ENCODE measurements around the gene JMJD1C.

DNA sequence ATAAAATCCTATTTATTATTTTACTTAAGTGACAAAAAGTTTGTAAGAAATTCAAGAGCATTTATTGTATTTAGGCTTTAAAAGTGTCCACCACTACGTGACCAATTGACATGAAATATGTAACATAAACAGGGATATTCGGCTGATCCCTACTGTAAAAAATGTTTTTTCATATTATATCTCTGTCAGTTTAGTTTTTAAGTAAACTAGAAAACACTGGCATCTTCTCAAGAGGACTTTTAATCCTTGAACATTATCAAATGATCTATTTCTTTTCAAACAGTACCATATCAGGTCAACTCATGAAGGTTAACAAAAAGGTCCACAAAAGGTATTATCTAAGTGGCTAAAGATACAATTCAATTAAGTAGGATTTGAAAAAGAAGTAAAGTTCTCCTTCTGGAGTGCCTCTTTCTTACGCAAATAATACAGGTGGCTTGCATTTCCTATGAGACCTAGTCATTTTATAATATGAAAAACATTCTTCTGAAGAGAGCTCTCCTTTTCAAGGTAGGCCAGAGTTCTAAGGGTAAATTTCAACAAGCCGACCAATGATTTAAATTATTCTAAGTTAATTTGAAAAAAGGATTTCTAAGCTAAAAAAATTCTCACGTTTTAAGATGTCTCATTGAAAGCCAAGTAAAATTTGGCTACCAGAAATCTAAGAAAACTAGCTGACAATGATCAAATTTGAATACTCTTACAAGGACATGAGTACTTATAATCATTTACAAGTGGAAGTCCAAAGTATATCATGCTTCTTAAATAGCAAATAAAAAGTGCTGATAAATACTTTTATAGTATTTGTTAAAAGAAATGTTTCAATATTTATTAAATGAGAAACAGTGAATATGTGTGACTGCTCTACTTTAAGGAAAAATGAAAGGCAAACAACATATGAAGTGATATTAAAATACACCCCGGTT lies 199.1 kb downstream of the JMJD1C start:
- TF ChIP-seq ZFX (IDR thresholded peaks at IDR 0.05) = no peak
- TF ChIP-seq, protein P1, sequence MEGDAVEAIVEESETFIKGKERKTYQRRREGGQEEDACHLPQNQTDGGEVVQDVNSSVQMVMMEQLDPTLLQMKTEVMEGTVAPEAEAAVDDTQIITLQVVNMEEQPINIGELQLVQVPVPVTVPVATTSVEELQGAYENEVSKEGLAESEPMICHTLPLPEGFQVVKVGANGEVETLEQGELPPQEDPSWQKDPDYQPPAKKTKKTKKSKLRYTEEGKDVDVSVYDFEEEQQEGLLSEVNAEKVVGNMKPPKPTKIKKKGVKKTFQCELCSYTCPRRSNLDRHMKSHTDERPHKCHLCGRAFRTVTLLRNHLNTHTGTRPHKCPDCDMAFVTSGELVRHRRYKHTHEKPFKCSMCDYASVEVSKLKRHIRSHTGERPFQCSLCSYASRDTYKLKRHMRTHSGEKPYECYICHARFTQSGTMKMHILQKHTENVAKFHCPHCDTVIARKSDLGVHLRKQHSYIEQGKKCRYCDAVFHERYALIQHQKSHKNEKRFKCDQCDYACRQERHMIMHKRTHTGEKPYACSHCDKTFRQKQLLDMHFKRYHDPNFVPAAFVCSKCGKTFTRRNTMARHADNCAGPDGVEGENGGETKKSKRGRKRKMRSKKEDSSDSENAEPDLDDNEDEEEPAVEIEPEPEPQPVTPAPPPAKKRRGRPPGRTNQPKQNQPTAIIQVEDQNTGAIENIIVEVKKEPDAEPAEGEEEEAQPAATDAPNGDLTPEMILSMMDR (conservative IDR thresholded peaks at IDR 0.05) = no peak

Data from C4-2B (cell line).